ENCODE results near the gene FAM156B. TPM values are rescaled to one million over a fixed set of nuclear protein-coding genes. Genes with fewer than 3 reads are reported as not detected.

FAM156B gene
- total and polyA plus RNA-seq, 2 of the 8 experiments (the other 6 are each of a cell fraction or from before 2014, with no cell fraction given): 9.1 to 36.2 TPM

GRCh38 chrX:52934704-52935469 lies 37.8 kb downstream of the FAM156B start (continued):
- no peak for TF ChIP-seq EGR1 (IDR thresholded peaks at IDR 0.05; ENCODE audit: borderline replicate concordance, low read depth, low read length)
- TF ChIP-seq USF2 (IDR thresholded peaks at IDR 0.05; ENCODE audit: low read length): no peak
- TF ChIP-seq RXRA (IDR thresholded peaks at IDR 0.05; ENCODE audit: insufficient read depth, low read depth, low read length): no peak
- peak; percentile 64; the same call in 1 of the 2 replicates for TF ChIP-seq POLR2AphosphoS5 (IDR thresholded peaks at IDR 0.05; ENCODE audit: low read depth, low read length)
- peak; percentile 32; the same call in 1 of the 2 replicates for TF ChIP-seq NRF1 (IDR thresholded peaks at IDR 0.05; ENCODE audit: low read depth, low read length)
- no peak for TF ChIP-seq NANOG (IDR thresholded peaks at IDR 0.05; ENCODE audit: insufficient read depth, low read depth, low read length, poor library complexity, severe bottlenecking)
- TF ChIP-seq MAFK (IDR thresholded peaks at IDR 0.05; ENCODE audit: low read depth, low read length): no peak
- no peak for TF ChIP-seq CHD7 (IDR thresholded peaks at IDR 0.05; ENCODE audit: insufficient replicate concordance, low read length)
- TF ChIP-seq JUND (IDR thresholded peaks at IDR 0.05; ENCODE audit: low read length): peak; percentile 47; the same call in 1 of the 2 replicates

All from H1 (cell line).